ENCODE data around the gene MAGEA12.
"Not testable (repeated sequence)": the region's sequence is repeated elsewhere in the genome, so short reads cannot be mapped to it uniquely, and the experiment has no call there.

DNA sequence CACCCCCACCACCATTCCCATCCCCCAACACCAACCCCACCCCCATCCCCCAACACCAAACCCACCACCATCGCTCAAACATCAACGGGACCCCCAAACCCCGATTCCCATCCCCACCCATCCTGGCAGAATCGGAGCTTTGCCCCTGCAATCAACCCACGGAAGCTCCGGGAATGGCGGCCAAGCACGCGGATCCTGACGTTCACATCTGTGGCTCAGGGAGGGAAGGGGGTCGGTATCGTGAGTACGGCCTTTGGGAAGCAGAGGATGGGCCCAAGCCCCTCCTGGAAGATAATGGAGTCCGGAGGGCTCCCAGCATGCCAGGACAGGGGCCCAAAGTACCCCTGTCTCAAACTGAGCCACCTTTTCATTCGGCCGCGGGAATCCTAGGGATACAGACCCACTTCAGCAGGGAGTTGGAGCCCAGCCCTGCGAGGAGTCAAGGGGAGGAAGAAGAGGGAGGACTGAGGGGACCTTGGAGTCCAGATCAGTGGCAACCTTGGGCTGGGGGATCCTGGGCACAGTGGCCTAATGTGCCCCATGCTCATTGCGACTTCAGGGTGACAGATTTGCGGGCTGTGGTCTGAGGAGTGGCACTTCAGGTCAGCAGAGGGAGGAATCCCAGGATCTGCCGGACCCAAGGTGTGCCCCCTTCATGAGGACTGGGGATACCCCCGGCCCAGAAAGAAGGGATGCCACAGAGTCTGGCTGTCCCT, 744 bp downstream of the MAGEA12 start:
- not testable (repeated sequence) for TF ChIP-seq CTCF, POLR2AphosphoS5, POLR2A (IDR thresholded peaks at IDR 0.05)
